Muscle of leg (tissue), 11 donors: ENCODE results near the gene AGAP1. TPM values are rescaled to one million over a fixed set of nuclear protein-coding genes. Genes with fewer than 3 reads are reported as not detected.

Experiments used
- DNase-seq: peaks from one replicate; pipeline ENCODE4 v3.0.0; 2013
- H3K27ac ChIP-seq: one replicate; pipeline ENCODE4 v1.5.1; 2013; ENCODE audit warnings: mild to moderate bottlenecking, low read length, control low read depth
- H3K27me3 ChIP-seq: one replicate; pipeline ENCODE4 v1.6.1; 2013; ENCODE audit warnings: low read length; ENCODE audit not compliant: control insufficient read depth, insufficient read depth
- H3K36me3 ChIP-seq: one replicate; pipeline ENCODE4 v1.6.1; 2013; ENCODE audit warnings: low read length; ENCODE audit not compliant: control insufficient read depth, insufficient read depth
- H3K4me1 ChIP-seq: one replicate; pipeline ENCODE4 v1.6.1; 2013; ENCODE audit warnings: low read length; ENCODE audit not compliant: control insufficient read depth, insufficient read depth
- H3K4me3 ChIP-seq: one replicate; pipeline ENCODE4 v1.5.1; 2013; ENCODE audit warnings: low read length, control low read depth
- H3K9me3 ChIP-seq: replicated peaks from 2 replicates; pipeline ENCODE4 v1.6.1; 2013; ENCODE audit warnings: low read depth, low read length; ENCODE audit not compliant: control insufficient read depth
- WGBS: methylation state at CpG from one replicate; pipeline ENCODE4 v1.1.5; 2013; ENCODE audit warnings: missing lambda C conversion rate; ENCODE audit not compliant: insufficient coverage; 5-methylcytosine and 5-hydroxymethylcytosine counted together
- polyA plus RNA-seq, 8 donors: library from polyadenylated mRNA; unstranded; fragments of 120-200 nt; gene quantifications; one replicate each; pipeline versions ENCODE4 v1.2.1 to v1.2.3, GENCODE V29; 2013; ENCODE audit warnings: inconsistent platforms in 1 of 8, low replicate concordance in 1 of 8; ENCODE audit not compliant: insufficient read length in 8 of 8, insufficient read depth in 1 of 8
- total RNA-seq: library from RNA; stranded (reverse); fragments of 120-200 nt; gene quantifications from one replicate; pipeline ENCODE4 v1.2.4, GENCODE V29; 2013

AGAP1 gene
- total and polyA plus RNA-seq, 9 donors = 19.1 to 32.0 (median 26.8) TPM

- Histone ChIP-seq H3K4me3 (no peak overlapping the region), H3K4me1 (peaks cover 39% of the 10 kb centered on the region), H3K27ac (no peak overlapping the region), H3K27me3 (no peaks in the 10 kb centered on the region), H3K36me3 (no peaks in the 10 kb centered on the region), H3K9me3 (no peaks in the 10 kb centered on the region)
- 85% methylated on average over 7 of the region's 7 CpGs for WGBS
- DNase-seq = no peak
These were observed 21.5 kb downstream of the AGAP1 start for GRCh38 chr2:235515364-235515742.

GRCh38 chr2:235515821-235516220, 22.0 kb downstream of the AGAP1 start:
- Histone ChIP-seq H3K9me3 (no peaks in the 10 kb centered on the region), H3K4me1 (peaks cover 36% of the 10 kb centered on the region), H3K27ac (no peak overlapping the region), H3K27me3 (no peaks in the 10 kb centered on the region), H3K4me3 (no peak overlapping the region), H3K36me3 (no peaks in the 10 kb centered on the region)
- 92% methylated on average over 11 of the region's 11 CpGs for WGBS
- DNase-seq = no peak

GRCh38 chr2:235516257-235516656, 22.4 kb downstream of the AGAP1 start:
- Histone ChIP-seq H3K27me3 (no peaks in the 10 kb centered on the region), H3K9me3 (no peaks in the 10 kb centered on the region), H3K27ac (no peak overlapping the region), H3K36me3 (no peaks in the 10 kb centered on the region), H3K4me1 (peaks cover 32% of the 10 kb centered on the region), H3K4me3 (no peak overlapping the region)
- 92% methylated on average over 2 of the region's 6 CpGs for WGBS
- no peak for DNase-seq

GRCh38 chr2:235518322-235519090, 24.7 kb downstream of the AGAP1 start:
- H3K36me3 ChIP-seq = no peaks in the 10 kb centered on the region
- DNase-seq = no peak
- WGBS = 81% methylated on average over 4 of the region's 11 CpGs
- peak overlapping the region; percentile 2 for H3K27ac ChIP-seq
- H3K9me3 ChIP-seq = no peaks in the 10 kb centered on the region
- H3K4me3 ChIP-seq = no peak overlapping the region
- H3K4me1 ChIP-seq = peaks cover 33% of the 10 kb centered on the region
- H3K27me3 ChIP-seq = no peaks in the 10 kb centered on the region

- 90% methylated on average over 4 of the region's 6 CpGs for WGBS
- H3K9me3 ChIP-seq = no peaks in the 10 kb centered on the region
- H3K4me1 ChIP-seq = peaks cover 22% of the 10 kb centered on the region
- no peaks in the 10 kb centered on the region for H3K36me3 ChIP-seq
- no peak for DNase-seq
- no peak overlapping the region for H3K27ac ChIP-seq
- no peak overlapping the region for H3K4me3 ChIP-seq
- no peaks in the 10 kb centered on the region for H3K27me3 ChIP-seq
These were observed 26.9 kb downstream of the AGAP1 start for GRCh38 chr2:235520787-235521186.

GRCh38 chr2:235521844-235522243, 28.0 kb downstream of the AGAP1 start:
- peaks cover 24% of the 10 kb centered on the region for H3K4me1 ChIP-seq
- no peak overlapping the region for H3K4me3 ChIP-seq
- H3K27me3 ChIP-seq = no peaks in the 10 kb centered on the region
- WGBS = 53% methylated on average over 3 of the region's 6 CpGs
- no peaks in the 10 kb centered on the region for H3K9me3 ChIP-seq
- no peak overlapping the region for H3K27ac ChIP-seq
- no peak for DNase-seq
- no peaks in the 10 kb centered on the region for H3K36me3 ChIP-seq

- Histone ChIP-seq H3K36me3 (no peaks in the 10 kb centered on the region), H3K4me1 (peaks cover 23% of the 10 kb centered on the region), H3K9me3 (no peaks in the 10 kb centered on the region), H3K27me3 (no peaks in the 10 kb centered on the region), H3K27ac (no peak overlapping the region), H3K4me3 (no peak overlapping the region)
- no peak for DNase-seq
- WGBS = 88% methylated on average over 1 of the region's 5 CpGs
These were observed 29.2 kb downstream of the AGAP1 start for GRCh38 chr2:235523021-235523420.

GRCh38 chr2:235523486-235524150, 29.8 kb downstream of the AGAP1 start:
- H3K36me3 ChIP-seq = no peaks in the 10 kb centered on the region
- H3K9me3 ChIP-seq = no peaks in the 10 kb centered on the region
- 93% methylated on average over 14 of the region's 18 CpGs for WGBS
- no peak overlapping the region for H3K4me3 ChIP-seq
- peaks cover 17% of the 10 kb centered on the region for H3K4me1 ChIP-seq
- DNase-seq = no peak
- no peak overlapping the region for H3K27ac ChIP-seq
- H3K27me3 ChIP-seq = no peaks in the 10 kb centered on the region

GRCh38 chr2:235526166-235526565, 32.3 kb downstream of the AGAP1 start:
- H3K9me3 ChIP-seq = peaks cover 9% of the 10 kb centered on the region
- DNase-seq = no peak
- no CpG with 5 or more reads among the region's 1 CpG for WGBS
- H3K27me3 ChIP-seq = no peaks in the 10 kb centered on the region
- H3K36me3 ChIP-seq = no peaks in the 10 kb centered on the region
- H3K4me1 ChIP-seq = peaks cover 15% of the 10 kb centered on the region
- no peak overlapping the region for H3K27ac ChIP-seq
- no peak overlapping the region for H3K4me3 ChIP-seq

- H3K27me3 ChIP-seq = no peaks in the 10 kb centered on the region
- no peak overlapping the region for H3K27ac ChIP-seq
- H3K36me3 ChIP-seq = no peaks in the 10 kb centered on the region
- no peak overlapping the region for H3K4me3 ChIP-seq
- WGBS = no CpG with 5 or more reads among the region's 7 CpGs
- no peak for DNase-seq
- H3K9me3 ChIP-seq = peaks cover 9% of the 10 kb centered on the region
- peaks cover 7% of the 10 kb centered on the region for H3K4me1 ChIP-seq
These were observed 34.1 kb downstream of the AGAP1 start for GRCh38 chr2:235527806-235528469.
